Caco-2 (cell line): ENCODE results near the gene KCNK13. TPM values are rescaled to one million over a fixed set of nuclear protein-coding genes. Genes with fewer than 3 reads are reported as not detected.

Source experiments
- BruUV-seq: library from RNA; stranded (reverse); fragments of 400-500 nt; replicated peaks from 2 replicates; lab custom pipeline; 2021; lab: Mats Ljungman, UMichigan
- CTCF ChIA-PET: fragments of 300-600 bp; sonication (Branson Sonifier 250); formaldehyde crosslinking; loops from one replicate; lab custom pipeline; 2022; ENCODE audit warnings: antibody characterized with exemption; lab: Charles Lee
- POLR2A ChIA-PET: fragments of 300-600 bp; sonication (Branson Sonifier 250); formaldehyde crosslinking; loops from one replicate; lab custom pipeline; 2022; ENCODE audit warnings: antibody characterized with exemption; lab: Charles Lee
- DNase-seq, 2 experiments: peaks; one replicate each; pipeline versions ENCODE4 v3.0.0 to v3.0.0-alpha.2; 2020 to 2022
- H3K27me3 ChIP-seq: replicated peaks from 2 replicates; pipeline ENCODE4 v1.6.0; 2011; ENCODE audit warnings: low read length; ENCODE audit not compliant: control insufficient read depth, insufficient read depth
- H3K36me3 ChIP-seq: 2 replicates; pipeline ENCODE4 v1.5.1; 2011; ENCODE audit warnings: low read length; ENCODE audit not compliant: control insufficient read depth, insufficient read depth
- H3K4me1 ChIP-seq: fragments of 250-450 bp; sonication (Bioruptor Pico); 2 replicates; pipeline ENCODE4 v1.5.1; 2020; ENCODE audit warnings: mild to moderate bottlenecking
- H3K4me3 ChIP-seq: 2 replicates; pipeline ENCODE4 v1.5.1; 2011; ENCODE audit warnings: low read depth, mild to moderate bottlenecking, control low read depth, low read length
- H3K9me3 ChIP-seq: fragments of 250-450 bp; sonication (Bioruptor Pico); 2 replicates; pipeline ENCODE4 v1.5.1; 2020; ENCODE audit warnings: mild to moderate bottlenecking, moderate library complexity
- H3K27ac Mint-ChIP-seq: one replicate; pipeline ENCODE4 v1.8.0; 2022; ENCODE audit warnings: mixed read lengths; ENCODE audit not compliant: unreplicated experiment
- H3K27me3 Mint-ChIP-seq: one replicate; pipeline ENCODE4 v1.8.0; 2022; ENCODE audit warnings: mixed read lengths; ENCODE audit not compliant: insufficient read depth, unreplicated experiment
- H3K36me3 Mint-ChIP-seq: one replicate; pipeline ENCODE4 v1.8.0; 2022; ENCODE audit warnings: mild to moderate bottlenecking, mixed read lengths; ENCODE audit not compliant: insufficient read depth, unreplicated experiment
- H3K4me1 Mint-ChIP-seq: one replicate; pipeline ENCODE4 v1.8.0; 2022; ENCODE audit warnings: low read depth, mixed read lengths; ENCODE audit not compliant: unreplicated experiment
- H3K4me3 Mint-ChIP-seq: one replicate; pipeline ENCODE4 v1.8.0; 2022; ENCODE audit warnings: mild to moderate bottlenecking, moderate library complexity, mixed read lengths; ENCODE audit not compliant: unreplicated experiment
- H3K9me3 Mint-ChIP-seq: one replicate; pipeline ENCODE4 v1.8.0; 2022; ENCODE audit warnings: mixed read lengths; ENCODE audit not compliant: unreplicated experiment
- intact Hi-C: fragments of 100-400 bp; cut with micrococcal nuclease; formaldehyde crosslinking; loops from one replicate; pipeline ENCODE4 v1.10.0; 2022; ENCODE audit not compliant: unreplicated experiment
- total RNA-seq: library from RNA; stranded (reverse); gene quantifications from 2 replicates; pipeline ENCODE4 v1.2.3, GENCODE V29; 2022
- TF ChIP-seq, protein P1 (sequence below), 2 experiments: fragments of 200-600 bp in 1 of 2; IDR thresholded peaks; 1 replicate in 1 of 2; 2 replicates in 1 of 2; pipeline versions ENCODE4 v1.5.1 to v1.8.0; 2011 to 2022; ENCODE audit warnings: antibody characterized with exemption in 1 of 2, control low read depth in 1 of 2, inconsistent platforms in 1 of 2, low read depth in 1 of 2, low read length in 1 of 2, mild to moderate bottlenecking in 1 of 2, moderate library complexity in 1 of 2; ENCODE audit not compliant: insufficient read depth in 1 of 2, severe bottlenecking in 1 of 2, unreplicated experiment in 1 of 2

The KCNK13 gene
- total RNA-seq, 1 experiment from 2014 or later = not detected

DNA sequence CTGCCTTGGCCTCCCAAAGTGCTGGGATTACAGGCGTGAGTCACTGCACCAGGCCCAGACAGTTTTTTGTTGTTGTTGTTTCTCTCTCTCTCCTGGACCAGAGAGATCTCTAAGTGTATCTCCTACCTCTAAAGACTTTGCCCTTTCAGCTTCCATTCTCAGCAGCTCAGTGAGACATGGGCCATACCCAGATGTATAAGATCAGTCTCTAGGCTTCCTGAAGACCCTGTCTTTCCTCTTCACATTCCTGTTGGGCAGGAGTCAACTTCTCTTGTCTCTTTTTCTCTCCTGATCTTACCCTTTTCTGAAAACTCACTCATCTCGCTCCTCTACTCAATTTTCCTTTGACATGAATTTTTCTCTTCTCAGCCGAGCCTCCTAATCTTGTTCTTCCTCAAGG is 42.0 kb downstream of the KCNK13 start:
- H3K27me3 ChIP-seq = no peaks in the 10 kb centered on the region
- H3K4me3 ChIP-seq = no peak overlapping the region
- H3K9me3 Mint-ChIP-seq = no peaks in the 10 kb centered on the region
- BruUV-seq = no TSS peak
- no peaks in the 10 kb centered on the region for H3K36me3 ChIP-seq
- DNase-seq = peak in 1 of 2 experiments; percentile 28
- no peaks in the 10 kb centered on the region for H3K4me1 ChIP-seq
- no peaks in the 10 kb centered on the region for H3K27me3 Mint-ChIP-seq
- H3K4me1 Mint-ChIP-seq = peaks cover 7% of the 10 kb centered on the region
- H3K9me3 ChIP-seq = no peaks in the 10 kb centered on the region
- CTCF ChIA-PET = no interaction called here
- POLR2A ChIA-PET = no interaction called here
- peak overlapping the region; percentile 10 for H3K27ac Mint-ChIP-seq
- H3K4me3 Mint-ChIP-seq = no peak overlapping the region
- no peaks in the 10 kb centered on the region for H3K36me3 Mint-ChIP-seq
- TF ChIP-seq, protein P1, sequence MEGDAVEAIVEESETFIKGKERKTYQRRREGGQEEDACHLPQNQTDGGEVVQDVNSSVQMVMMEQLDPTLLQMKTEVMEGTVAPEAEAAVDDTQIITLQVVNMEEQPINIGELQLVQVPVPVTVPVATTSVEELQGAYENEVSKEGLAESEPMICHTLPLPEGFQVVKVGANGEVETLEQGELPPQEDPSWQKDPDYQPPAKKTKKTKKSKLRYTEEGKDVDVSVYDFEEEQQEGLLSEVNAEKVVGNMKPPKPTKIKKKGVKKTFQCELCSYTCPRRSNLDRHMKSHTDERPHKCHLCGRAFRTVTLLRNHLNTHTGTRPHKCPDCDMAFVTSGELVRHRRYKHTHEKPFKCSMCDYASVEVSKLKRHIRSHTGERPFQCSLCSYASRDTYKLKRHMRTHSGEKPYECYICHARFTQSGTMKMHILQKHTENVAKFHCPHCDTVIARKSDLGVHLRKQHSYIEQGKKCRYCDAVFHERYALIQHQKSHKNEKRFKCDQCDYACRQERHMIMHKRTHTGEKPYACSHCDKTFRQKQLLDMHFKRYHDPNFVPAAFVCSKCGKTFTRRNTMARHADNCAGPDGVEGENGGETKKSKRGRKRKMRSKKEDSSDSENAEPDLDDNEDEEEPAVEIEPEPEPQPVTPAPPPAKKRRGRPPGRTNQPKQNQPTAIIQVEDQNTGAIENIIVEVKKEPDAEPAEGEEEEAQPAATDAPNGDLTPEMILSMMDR (IDR thresholded peaks at IDR 0.05; ENCODE audit: insufficient read depth in 1 of 2, low read depth in 1 of 2, low read length in 1 of 2, severe bottlenecking in 1 of 2, unreplicated experiment in 1 of 2) = no peak
- intact Hi-C loops = no loop called here

DNA sequence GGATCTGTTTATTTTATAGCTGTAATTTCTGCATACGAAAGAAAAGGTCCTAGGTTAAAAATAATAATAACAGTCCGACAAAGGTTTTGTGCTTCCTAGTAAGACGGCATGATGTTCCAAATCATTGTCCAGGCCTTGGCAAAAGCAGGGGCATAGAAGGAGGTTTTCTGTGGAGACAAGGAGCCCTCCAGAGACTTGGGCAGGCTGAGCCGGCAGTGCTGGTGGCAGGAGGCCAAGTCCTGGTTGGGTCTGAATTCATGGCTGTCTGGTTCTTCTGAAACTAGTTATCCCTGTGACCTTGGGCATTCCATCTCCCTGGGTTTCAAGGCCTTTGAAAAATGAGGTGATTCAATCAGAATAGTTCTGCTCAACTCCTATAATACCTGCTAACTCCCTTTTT is 44.0 kb downstream of the KCNK13 start:
- no peaks in the 10 kb centered on the region for H3K9me3 ChIP-seq
- no peak overlapping the region for H3K4me3 ChIP-seq
- Mint-ChIP-seq H3K4me1 (peaks cover 7% of the 10 kb centered on the region), H3K9me3 (no peaks in the 10 kb centered on the region), H3K27ac (no peak overlapping the region), H3K4me3 (no peak overlapping the region), H3K36me3 (no peaks in the 10 kb centered on the region), H3K27me3 (no peaks in the 10 kb centered on the region)
- TF ChIP-seq, protein P1 (IDR thresholded peaks at IDR 0.05; ENCODE audit: insufficient read depth in 1 of 2, low read depth in 1 of 2, low read length in 1 of 2, severe bottlenecking in 1 of 2, unreplicated experiment in 1 of 2) = no peak
- H3K36me3 ChIP-seq = no peaks in the 10 kb centered on the region
- no peaks in the 10 kb centered on the region for H3K4me1 ChIP-seq
- DNase-seq = no peak
- CTCF ChIA-PET = no interaction called here
- POLR2A ChIA-PET = no interaction called here
- no peaks in the 10 kb centered on the region for H3K27me3 ChIP-seq
- no TSS peak for BruUV-seq
- intact Hi-C loops = no loop called here

DNA sequence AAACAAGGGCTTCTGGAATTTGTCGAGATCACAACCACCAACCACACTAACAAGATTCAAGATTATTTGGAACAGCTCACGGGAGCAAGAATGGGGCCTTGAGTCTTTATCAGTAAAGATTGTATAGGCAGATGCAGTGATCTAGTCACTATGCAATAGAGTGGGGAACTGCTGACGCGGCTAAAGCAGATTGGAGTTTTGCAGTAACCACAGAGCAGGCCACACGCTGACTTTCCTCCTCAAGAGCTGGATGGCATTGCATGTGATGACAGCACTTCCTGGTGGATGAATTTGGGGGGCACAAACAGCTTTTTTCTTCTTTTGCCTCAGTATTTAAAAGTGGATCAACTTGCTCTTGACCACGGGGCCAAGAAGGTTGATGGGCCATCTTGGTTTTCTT is 46.0 kb downstream of the KCNK13 start:
- H3K36me3 Mint-ChIP-seq = no peaks in the 10 kb centered on the region
- ChIA-PET POLR2A (no interaction called here), CTCF (no interaction called here)
- H3K4me3 ChIP-seq = no peak overlapping the region
- H3K4me1 Mint-ChIP-seq = peaks cover 7% of the 10 kb centered on the region
- TF ChIP-seq, protein P1 (IDR thresholded peaks at IDR 0.05; ENCODE audit: insufficient read depth in 1 of 2, low read depth in 1 of 2, low read length in 1 of 2, severe bottlenecking in 1 of 2, unreplicated experiment in 1 of 2) = no peak
- H3K4me3 Mint-ChIP-seq = no peak overlapping the region
- H3K27ac Mint-ChIP-seq = no peak overlapping the region
- H3K27me3 ChIP-seq = no peaks in the 10 kb centered on the region; the same call in 1 of the 2 replicates
- H3K27me3 Mint-ChIP-seq = peaks cover 7% of the 10 kb centered on the region
- DNase-seq = no peak
- intact Hi-C loops = no loop called here
- no peaks in the 10 kb centered on the region for H3K9me3 ChIP-seq
- no peaks in the 10 kb centered on the region for H3K9me3 Mint-ChIP-seq
- H3K36me3 ChIP-seq = no peaks in the 10 kb centered on the region
- BruUV-seq = no TSS peak
- H3K4me1 ChIP-seq = no peaks in the 10 kb centered on the region
